GM18858 (cell line): Measurements from ENCODE around the gene NFRKB.

ENCODE experiments used
- ATAC-seq: cut with Tn5 transposase; IDR thresholded peaks from one replicate; pipeline ENCODE4 v1.9.1; 2021; ENCODE audit not compliant: unreplicated experiment

NFRKB gene

DNA sequence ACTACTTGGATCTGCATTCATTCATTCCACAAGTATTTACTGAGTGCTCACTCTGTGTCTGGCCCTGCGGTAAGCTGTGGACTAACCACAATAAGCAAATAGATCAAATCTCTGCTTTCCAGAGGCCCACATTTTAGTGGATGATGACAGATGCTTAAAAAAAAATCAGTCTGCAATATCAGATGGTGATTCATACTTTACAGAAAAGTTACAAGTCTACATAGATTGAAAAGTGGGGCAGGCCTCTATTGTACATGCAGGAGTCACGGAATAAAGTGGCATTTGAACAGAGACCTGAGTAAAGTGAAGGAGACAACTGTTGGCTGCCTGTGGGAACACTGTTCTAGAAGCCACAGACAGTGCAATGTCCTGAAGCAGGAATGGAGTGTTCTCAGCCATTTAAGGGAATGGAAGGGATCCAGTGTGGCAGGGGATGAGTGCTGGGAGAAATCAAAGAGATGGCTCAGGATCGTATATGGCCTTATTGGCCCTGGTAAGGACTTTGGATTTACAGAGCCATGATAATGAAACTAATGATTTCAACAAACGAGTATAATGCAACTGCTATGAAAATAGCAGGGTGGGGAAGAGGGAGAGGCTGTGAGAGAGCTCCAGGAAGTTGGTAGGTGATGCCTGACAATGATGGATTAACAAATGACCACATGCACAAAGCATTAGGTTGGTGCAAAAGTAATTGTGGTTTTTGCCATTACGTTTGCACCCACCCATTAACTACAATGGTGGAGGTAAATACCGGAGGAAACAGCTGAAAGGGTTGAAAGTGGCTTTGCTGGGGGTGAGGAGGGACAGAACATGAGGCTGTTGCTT lies 48.7 kb downstream of the NFRKB start:
- no peak for ATAC-seq
